Measurements from ENCODE around the gene UPF1.

DNA sequence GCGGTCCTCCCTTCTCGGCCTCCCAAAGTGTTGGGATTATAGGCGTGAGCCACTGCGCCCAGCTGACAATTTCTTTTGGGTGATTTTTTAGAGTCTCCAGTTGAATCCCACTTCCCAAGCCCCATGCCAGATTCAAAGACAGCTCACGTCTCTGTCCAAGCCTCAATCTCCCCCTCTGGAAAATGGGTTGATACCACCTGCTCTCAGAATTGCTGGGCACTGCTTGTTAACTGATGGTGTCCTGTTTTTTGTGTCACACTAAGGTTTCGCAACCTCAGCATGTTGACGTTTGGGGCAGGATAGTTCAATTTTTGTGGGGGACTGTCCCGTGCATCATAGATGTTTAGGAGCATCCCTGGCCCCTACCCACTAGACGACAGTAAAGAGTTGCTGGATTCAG is 14.2 kb upstream of the UPF1 start:
- TF ChIP-seq CTCF (IDR thresholded peaks at IDR 0.05; ENCODE audit: insufficient read depth, low read length) (no peak), GABPA (IDR thresholded peaks at IDR 0.05; ENCODE audit: low read depth) (no peak)

Data from HL-60 (cell line).